C4-2B (cell line): Measurements from ENCODE around the gene MUTYH.
"Not testable (repeated sequence)": the region's sequence is repeated elsewhere in the genome, so short reads cannot be mapped to it uniquely, and the experiment has no call there.

Source experiments
- H3K27ac ChIP-seq: fragments of 450-650 bp; 2 replicates; pipeline ENCODE4 v1.5.1; 2017
- CTCF ChIP-seq: fragments of 450-650 bp; conservative IDR thresholded peaks from 2 replicates; pipeline ENCODE4 v1.5.1; 2017; ENCODE audit warnings: mild to moderate bottlenecking
- ZFX ChIP-seq: fragments of 450-650 bp; IDR thresholded peaks from 2 replicates; pipeline ENCODE4 v1.6.1; 2017

The MUTYH gene

DNA sequence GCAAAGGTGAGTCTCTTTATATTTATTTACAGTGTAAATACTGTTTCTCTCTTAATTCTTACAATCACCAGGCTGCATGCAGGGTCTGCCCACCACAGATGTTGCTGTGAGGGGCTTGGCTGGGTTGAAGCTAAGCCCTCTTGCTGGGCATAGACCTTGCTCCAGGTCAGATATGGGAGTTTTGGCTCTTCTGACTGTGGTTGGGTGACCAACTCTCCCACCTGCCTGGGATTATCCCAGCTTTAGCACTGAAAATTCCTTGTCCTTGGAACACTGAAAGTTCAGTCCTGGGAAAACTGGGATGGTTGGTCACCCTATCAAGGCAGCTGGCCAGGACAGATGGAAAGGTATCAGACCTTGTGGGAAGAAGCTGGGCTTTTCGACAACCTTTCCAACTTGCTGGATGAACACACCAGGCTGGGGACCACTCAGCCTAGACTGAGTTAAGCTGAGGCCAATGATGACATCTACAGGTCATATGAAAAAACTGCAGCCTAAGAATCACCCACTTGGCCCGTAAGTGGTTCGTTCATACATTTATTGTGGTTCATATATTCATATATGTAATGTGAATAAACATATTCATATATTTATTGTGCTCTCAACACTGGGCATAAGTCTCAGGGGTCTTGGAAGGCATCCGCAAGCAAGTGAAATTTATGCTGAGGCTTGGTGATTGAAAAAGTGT, 40.1 kb downstream of the MUTYH start:
- H3K27ac ChIP-seq, result no peak overlapping the region
- no peak for TF ChIP-seq ZFX
- TF ChIP-seq CTCF, result peak; percentile 88

- TF ChIP-seq CTCF, result no peak
- no peak for TF ChIP-seq ZFX
- H3K27ac ChIP-seq, result no peak overlapping the region
Measured at GRCh38 chr1:45299296-45299695, 40.9 kb downstream of the MUTYH start.

DNA sequence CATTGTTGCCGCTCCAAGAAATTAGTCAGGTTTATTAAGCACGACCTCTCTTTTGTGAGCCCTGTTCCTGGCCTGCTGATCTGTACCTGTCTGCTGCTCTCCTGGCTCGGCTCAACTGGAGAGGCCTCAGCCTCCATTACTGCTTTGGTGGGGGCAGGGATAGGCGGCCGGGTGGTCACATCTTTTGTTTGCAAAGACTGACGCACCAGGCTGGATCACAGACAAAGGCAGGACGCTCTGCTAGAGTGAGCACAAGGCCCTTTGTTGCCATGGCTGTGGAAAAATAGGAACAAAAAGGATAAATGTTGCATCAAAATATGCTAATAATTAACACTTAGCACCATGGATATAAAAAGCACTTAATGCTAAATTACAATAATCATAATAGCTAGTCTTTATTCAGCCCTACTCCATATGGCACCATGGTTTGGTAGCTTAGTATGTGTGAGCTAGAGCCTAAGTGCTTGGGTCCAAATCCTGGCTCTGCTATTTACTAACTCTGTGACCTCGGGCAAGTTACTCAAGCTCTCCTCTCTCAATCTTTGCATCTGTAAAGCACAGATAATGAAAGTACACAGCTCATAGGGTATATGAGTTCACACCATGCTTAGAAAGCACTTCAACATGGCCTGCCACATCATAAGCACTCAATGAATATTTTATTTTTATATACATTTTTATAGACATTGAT, 42.4 kb downstream of the MUTYH start:
- H3K27ac ChIP-seq, result no peak overlapping the region
- TF ChIP-seq CTCF (no peak), ZFX (no peak)

DNA sequence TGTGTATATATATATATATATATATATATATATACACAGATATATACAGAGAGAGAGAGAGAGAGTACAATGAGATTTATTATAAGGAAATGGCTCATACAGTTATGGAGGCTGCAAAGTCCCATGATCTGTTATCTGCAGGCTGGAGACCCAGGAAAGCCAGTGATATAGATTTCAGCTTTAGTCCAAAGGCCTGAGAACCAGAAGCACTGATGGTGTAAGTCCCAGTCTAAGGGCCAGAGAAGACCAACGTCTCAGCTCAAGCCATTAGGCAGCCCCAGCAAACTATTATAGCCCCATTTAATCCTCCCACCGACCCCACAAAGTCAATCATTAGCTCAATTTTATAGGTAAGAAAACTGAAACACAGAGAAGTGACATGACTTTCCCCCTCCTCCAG, 48.5 kb downstream of the MUTYH start:
- H3K27ac ChIP-seq, result no peak overlapping the region
- no peak for TF ChIP-seq ZFX
- TF ChIP-seq CTCF, result no peak

- H3K27ac ChIP-seq, result not testable (repeated sequence)
Measured at GRCh38 chr1:45291002-45291401, 49.2 kb downstream of the MUTYH start.

- not testable (repeated sequence) for H3K27ac ChIP-seq
Measured at GRCh38 chr1:45286521-45286920, 53.7 kb downstream of the MUTYH start.

DNA sequence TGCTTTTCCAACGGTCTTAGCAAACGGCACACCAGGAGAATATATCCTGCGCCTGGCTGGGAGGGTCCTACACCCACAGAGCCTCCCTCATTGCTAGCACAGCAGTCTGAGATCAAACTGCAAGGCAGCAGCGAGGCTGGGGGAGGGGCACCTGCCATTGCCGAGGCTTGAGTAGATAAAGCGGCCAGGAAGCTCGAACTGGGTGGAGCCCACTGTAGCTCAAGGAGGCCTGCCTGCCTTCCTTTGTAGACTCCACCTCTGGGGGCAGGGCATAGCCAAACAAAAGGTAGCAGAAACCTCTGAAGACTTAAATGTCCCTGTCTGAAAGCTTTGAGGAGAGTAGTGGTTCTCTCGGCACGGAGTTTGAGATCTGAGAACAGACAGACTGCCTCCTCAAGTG, 55.4 kb downstream of the MUTYH start:
- not testable (repeated sequence) for H3K27ac ChIP-seq

- TF ChIP-seq CTCF (no peak), ZFX (no peak)
- no peak overlapping the region for H3K27ac ChIP-seq
Measured at GRCh38 chr1:45282351-45282750, 57.9 kb downstream of the MUTYH start.
